Ammon's horn (tissue), 1 donor: ENCODE data around the gene CNNM2.
"Not testable (repeated sequence)": the region's sequence is repeated elsewhere in the genome, so short reads cannot be mapped to it uniquely, and the experiment has no call there.

Source experiments
- DNase-seq: peaks from one replicate; pipeline ENCODE4 v3.0.0-alpha.2; 2016; ENCODE audit warnings: low spot score

Gene CNNM2

GRCh38 chr10:103041391-103041790 is 123.3 kb downstream of the CNNM2 start:
- DNase-seq, result no peak

GRCh38 chr10:103042129-103042528 is 124.0 kb downstream of the CNNM2 start:
- no peak for DNase-seq

GRCh38 chr10:103042908-103043307 is 124.8 kb downstream of the CNNM2 start:
- DNase-seq, result no peak

GRCh38 chr10:103044942-103045489 is 126.9 kb downstream of the CNNM2 start:
- DNase-seq, result no peak

GRCh38 chr10:103045961-103046360 is 127.9 kb downstream of the CNNM2 start:
- DNase-seq, result no peak

GRCh38 chr10:103047381-103047780 is 129.3 kb downstream of the CNNM2 start:
- no peak for DNase-seq

- DNase-seq, result no peak
Observed at GRCh38 chr10:103049237-103049636, 131.1 kb downstream of the CNNM2 start.

GRCh38 chr10:103053659-103054581 is 135.8 kb downstream of the CNNM2 start:
- DNase-seq, result peak; percentile 87

GRCh38 chr10:103054621-103055020 is 136.5 kb downstream of the CNNM2 start:
- DNase-seq, result peak; percentile 45

- DNase-seq, result no peak
Observed at GRCh38 chr10:103055105-103055504, 137.0 kb downstream of the CNNM2 start.

- no peak for DNase-seq
Observed at GRCh38 chr10:103058034-103058433, 139.9 kb downstream of the CNNM2 start.

- DNase-seq, result no peak
Observed at GRCh38 chr10:103060575-103060974, 142.5 kb downstream of the CNNM2 start.

- DNase-seq, result peak; percentile 71
Observed at GRCh38 chr10:103062854-103063590, 144.9 kb downstream of the CNNM2 start.

GRCh38 chr10:103064956-103065355 is 146.9 kb downstream of the CNNM2 start:
- DNase-seq, result no peak

- no peak for DNase-seq
Observed at GRCh38 chr10:103066141-103067098, 148.3 kb downstream of the CNNM2 start.

- DNase-seq, result not testable (repeated sequence)
Observed at GRCh38 chr10:103067099-103067477, 149.0 kb downstream of the CNNM2 start.

- no peak for DNase-seq
Observed at GRCh38 chr10:103067484-103067883, 149.4 kb downstream of the CNNM2 start.

- DNase-seq, result no peak
Observed at GRCh38 chr10:103067956-103068355, 149.9 kb downstream of the CNNM2 start.

- peak; percentile 69 for DNase-seq
Observed at GRCh38 chr10:103069453-103070331, 151.6 kb downstream of the CNNM2 start.

- no peak for DNase-seq
Observed at GRCh38 chr10:103072276-103072675, 154.2 kb downstream of the CNNM2 start.

GRCh38 chr10:103072891-103073290 is 154.8 kb downstream of the CNNM2 start:
- no peak for DNase-seq
